ENCODE data around the gene RNLS.

DNA sequence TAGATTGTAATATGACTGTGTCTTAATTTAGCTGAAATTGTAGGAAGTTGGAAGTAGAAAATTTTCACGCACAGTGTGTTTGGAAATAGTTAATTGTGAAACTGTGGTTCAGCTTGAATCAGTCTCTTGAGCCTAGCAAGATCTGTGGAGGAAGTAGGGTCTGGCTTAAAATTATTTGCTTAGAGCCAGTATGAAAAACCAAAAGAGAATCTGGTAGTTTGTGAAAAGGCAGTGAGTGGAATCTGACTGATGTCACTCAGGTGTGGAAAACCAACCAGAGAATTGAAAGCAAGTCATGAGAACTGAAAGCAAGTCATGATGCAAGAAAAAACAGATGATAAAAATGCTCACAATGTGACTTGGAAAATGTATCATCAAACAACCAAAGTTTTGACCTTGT, 14.9 kb upstream of the RNLS start:
- TF ChIP-seq, protein P1, sequence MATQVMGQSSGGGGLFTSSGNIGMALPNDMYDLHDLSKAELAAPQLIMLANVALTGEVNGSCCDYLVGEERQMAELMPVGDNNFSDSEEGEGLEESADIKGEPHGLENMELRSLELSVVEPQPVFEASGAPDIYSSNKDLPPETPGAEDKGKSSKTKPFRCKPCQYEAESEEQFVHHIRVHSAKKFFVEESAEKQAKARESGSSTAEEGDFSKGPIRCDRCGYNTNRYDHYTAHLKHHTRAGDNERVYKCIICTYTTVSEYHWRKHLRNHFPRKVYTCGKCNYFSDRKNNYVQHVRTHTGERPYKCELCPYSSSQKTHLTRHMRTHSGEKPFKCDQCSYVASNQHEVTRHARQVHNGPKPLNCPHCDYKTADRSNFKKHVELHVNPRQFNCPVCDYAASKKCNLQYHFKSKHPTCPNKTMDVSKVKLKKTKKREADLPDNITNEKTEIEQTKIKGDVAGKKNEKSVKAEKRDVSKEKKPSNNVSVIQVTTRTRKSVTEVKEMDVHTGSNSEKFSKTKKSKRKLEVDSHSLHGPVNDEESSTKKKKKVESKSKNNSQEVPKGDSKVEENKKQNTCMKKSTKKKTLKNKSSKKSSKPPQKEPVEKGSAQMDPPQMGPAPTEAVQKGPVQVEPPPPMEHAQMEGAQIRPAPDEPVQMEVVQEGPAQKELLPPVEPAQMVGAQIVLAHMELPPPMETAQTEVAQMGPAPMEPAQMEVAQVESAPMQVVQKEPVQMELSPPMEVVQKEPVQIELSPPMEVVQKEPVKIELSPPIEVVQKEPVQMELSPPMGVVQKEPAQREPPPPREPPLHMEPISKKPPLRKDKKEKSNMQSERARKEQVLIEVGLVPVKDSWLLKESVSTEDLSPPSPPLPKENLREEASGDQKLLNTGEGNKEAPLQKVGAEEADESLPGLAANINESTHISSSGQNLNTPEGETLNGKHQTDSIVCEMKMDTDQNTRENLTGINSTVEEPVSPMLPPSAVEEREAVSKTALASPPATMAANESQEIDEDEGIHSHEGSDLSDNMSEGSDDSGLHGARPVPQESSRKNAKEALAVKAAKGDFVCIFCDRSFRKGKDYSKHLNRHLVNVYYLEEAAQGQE (IDR thresholded peaks at IDR 0.05): no peak
- no peak for TF ChIP-seq RCOR1 (IDR thresholded peaks at IDR 0.05; ENCODE audit: low read depth, low read length)
